Measurements from ENCODE around the gene PIP5K1C. TPM values are rescaled to one million over a fixed set of nuclear protein-coding genes. Genes with fewer than 3 reads are reported as not detected.

The PIP5K1C gene
- polyA plus RNA-seq, 2 of the 4 experiments (the other 2 are of a cell fraction): 2.6 to 9.3 TPM

DNA sequence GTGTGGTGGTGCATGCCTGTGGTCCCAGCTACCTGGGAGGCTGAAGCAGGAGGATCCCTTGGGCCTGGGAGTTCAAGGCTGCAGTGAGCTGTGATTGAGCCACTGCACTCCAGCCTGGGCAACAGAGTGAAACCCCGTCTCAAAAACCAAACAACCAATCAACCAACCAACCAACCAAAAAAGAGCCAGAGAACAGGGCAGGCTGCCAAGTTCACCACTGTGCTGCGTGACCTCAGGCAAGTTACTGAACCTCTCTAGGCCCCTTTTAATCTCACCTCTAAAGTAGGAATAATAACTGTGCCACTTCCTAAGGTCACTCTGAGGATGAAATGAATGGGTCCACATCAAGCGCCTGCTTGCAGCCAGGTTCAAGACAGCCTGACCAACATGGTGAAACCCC is 24.9 kb upstream of the PIP5K1C start:
- CTCF ChIA-PET: interaction anchor here (0.6 to 0.7 kb wide), 4 partner anchors 13 to 301 kb away, joined by 3 read pairs; no protein-coding TSS in a partner anchor
- no peak overlapping the region for H3K27ac ChIP-seq
- POLR2A ChIA-PET: no interaction called here
- H3K4me3 ChIP-seq: no peak overlapping the region
- ATAC-seq (no peak), FAIRE-seq (no peak), DNase-seq (ENCODE audit: low read depth in 1 of 2, low spot score in 1 of 2) (no peak)
- H3K4me2 ChIP-seq: no peak overlapping the region
- peaks cover 36% of the 10 kb centered on the region for H3K4me1 ChIP-seq
- 63% methylated on average over 3 of the region's 3 CpGs for WGBS (ENCODE audit: missing lambda C conversion rate)
- H3K9me3 ChIP-seq: no peaks in the 10 kb centered on the region
- TF ChIP-seq BCL3 (IDR thresholded peaks at IDR 0.05): no peak
- TF ChIP-seq RAD21 (conservative IDR thresholded peaks at IDR 0.05 in 1 of 2, IDR thresholded peaks at IDR 0.05 in 1 of 2): no peak
- no peak for TF ChIP-seq CHD4 (IDR thresholded peaks at IDR 0.05; ENCODE audit: borderline replicate concordance)
- TF ChIP-seq HES2 (IDR thresholded peaks at IDR 0.05): no peak
- TF ChIP-seq HEYL (CRISPR knock-in tag; IDR thresholded peaks at IDR 0.05): no peak

DNA sequence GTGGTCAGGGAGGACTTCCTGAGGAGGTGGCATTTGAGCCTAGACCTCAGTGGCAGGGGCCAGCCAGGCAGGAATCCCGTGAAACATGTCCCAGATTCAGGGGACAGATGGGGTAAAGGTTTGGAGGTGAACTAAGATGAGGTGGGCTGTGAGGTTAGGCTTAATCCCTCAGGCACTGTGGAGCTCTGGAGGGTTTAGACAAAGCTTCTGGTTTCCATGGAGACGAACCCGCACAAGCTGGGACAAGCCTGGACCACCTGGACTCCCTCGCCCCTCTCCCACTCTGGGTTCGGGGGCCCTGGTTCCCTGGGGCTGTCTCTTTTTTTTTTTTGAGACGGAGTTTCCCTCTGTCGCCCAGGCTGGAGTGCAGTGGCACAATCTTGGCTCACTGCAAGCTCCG is 23.6 kb upstream of the PIP5K1C start:
- Histone ChIP-seq H3K27ac (no peak overlapping the region; a peak in 1 of 6 replicates), H3K4me2 (no peak overlapping the region)
- CTCF ChIA-PET: interaction anchor here (1.2 kb wide), 1 partner anchor 21 kb away, joined by 4 read pairs; no protein-coding TSS in a partner anchor

GRCh38 chr19:3723110-3723488 is 22.8 kb upstream of the PIP5K1C start:
- DNase-seq (ENCODE audit: low read depth in 1 of 2, low spot score in 1 of 2): no peak
- Histone ChIP-seq H3K9me3 (no peaks in the 10 kb centered on the region), H3K27ac (no peak overlapping the region), H3K4me1 (peaks cover 40% of the 10 kb centered on the region), H3K4me2 (no peak overlapping the region), H3K4me3 (no peak overlapping the region)
- 89% methylated on average over 5 of the region's 5 CpGs for WGBS (ENCODE audit: missing lambda C conversion rate)
- FAIRE-seq: no peak
- ChIA-PET CTCF (no interaction called here), POLR2A (no interaction called here)
- ATAC-seq: no peak
- no peak for TF ChIP-seq KDM5A (IDR thresholded peaks at IDR 0.05)
- no peak for TF ChIP-seq POLR2A (IDR thresholded peaks at IDR 0.05; ENCODE audit: low read length)
- TF ChIP-seq, protein P1, sequence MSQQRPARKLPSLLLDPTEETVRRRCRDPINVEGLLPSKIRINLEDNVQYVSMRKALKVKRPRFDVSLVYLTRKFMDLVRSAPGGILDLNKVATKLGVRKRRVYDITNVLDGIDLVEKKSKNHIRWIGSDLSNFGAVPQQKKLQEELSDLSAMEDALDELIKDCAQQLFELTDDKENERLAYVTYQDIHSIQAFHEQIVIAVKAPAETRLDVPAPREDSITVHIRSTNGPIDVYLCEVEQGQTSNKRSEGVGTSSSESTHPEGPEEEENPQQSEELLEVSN (IDR thresholded peaks at IDR 0.05; ENCODE audit: borderline replicate concordance, low read depth): no peak
- TF ChIP-seq HES2 (IDR thresholded peaks at IDR 0.05): no peak
- no peak for TF ChIP-seq CHD2 (IDR thresholded peaks at IDR 0.05; ENCODE audit: low read length, partially characterized antibody)
- TF ChIP-seq GATA3 (IDR thresholded peaks at IDR 0.05; ENCODE audit: borderline replicate concordance): no peak
- no peak for TF ChIP-seq MYC (IDR thresholded peaks at IDR 0.05; ENCODE audit: borderline replicate concordance, low read length)
- no peak for TF ChIP-seq RNF2 (IDR thresholded peaks at IDR 0.05; ENCODE audit: borderline replicate concordance, low read depth)
- no peak for TF ChIP-seq FOXS1 (CRISPR knock-in tag; IDR thresholded peaks at IDR 0.05)
- TF ChIP-seq MAFK (IDR thresholded peaks at IDR 0.05; ENCODE audit: partially characterized antibody): no peak
- TF ChIP-seq HOXB5 (CRISPR knock-in tag; IDR thresholded peaks at IDR 0.05): no peak

More for the DNA sequence above, 23.6 kb upstream of the PIP5K1C start:
- DNase-seq (ENCODE audit: low read depth in 1 of 2, low spot score in 1 of 2) (no peak), ATAC-seq (no peak), FAIRE-seq (no peak)
- POLR2A ChIA-PET: no interaction called here
- TF ChIP-seq, protein P2, sequence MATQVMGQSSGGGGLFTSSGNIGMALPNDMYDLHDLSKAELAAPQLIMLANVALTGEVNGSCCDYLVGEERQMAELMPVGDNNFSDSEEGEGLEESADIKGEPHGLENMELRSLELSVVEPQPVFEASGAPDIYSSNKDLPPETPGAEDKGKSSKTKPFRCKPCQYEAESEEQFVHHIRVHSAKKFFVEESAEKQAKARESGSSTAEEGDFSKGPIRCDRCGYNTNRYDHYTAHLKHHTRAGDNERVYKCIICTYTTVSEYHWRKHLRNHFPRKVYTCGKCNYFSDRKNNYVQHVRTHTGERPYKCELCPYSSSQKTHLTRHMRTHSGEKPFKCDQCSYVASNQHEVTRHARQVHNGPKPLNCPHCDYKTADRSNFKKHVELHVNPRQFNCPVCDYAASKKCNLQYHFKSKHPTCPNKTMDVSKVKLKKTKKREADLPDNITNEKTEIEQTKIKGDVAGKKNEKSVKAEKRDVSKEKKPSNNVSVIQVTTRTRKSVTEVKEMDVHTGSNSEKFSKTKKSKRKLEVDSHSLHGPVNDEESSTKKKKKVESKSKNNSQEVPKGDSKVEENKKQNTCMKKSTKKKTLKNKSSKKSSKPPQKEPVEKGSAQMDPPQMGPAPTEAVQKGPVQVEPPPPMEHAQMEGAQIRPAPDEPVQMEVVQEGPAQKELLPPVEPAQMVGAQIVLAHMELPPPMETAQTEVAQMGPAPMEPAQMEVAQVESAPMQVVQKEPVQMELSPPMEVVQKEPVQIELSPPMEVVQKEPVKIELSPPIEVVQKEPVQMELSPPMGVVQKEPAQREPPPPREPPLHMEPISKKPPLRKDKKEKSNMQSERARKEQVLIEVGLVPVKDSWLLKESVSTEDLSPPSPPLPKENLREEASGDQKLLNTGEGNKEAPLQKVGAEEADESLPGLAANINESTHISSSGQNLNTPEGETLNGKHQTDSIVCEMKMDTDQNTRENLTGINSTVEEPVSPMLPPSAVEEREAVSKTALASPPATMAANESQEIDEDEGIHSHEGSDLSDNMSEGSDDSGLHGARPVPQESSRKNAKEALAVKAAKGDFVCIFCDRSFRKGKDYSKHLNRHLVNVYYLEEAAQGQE (IDR thresholded peaks at IDR 0.05): no peak
- TF ChIP-seq, protein P1 (IDR thresholded peaks at IDR 0.05; ENCODE audit: borderline replicate concordance, low read depth): no peak
- no peak for TF ChIP-seq MAFK (IDR thresholded peaks at IDR 0.05; ENCODE audit: partially characterized antibody)
- no peak for TF ChIP-seq HEYL (CRISPR knock-in tag; IDR thresholded peaks at IDR 0.05)
- no peak for TF ChIP-seq KDM1A (IDR thresholded peaks at IDR 0.05; ENCODE audit: low read depth)
- no peak for TF ChIP-seq HDAC2 (IDR thresholded peaks at IDR 0.05)
- no peak for TF ChIP-seq EHF (CRISPR knock-in tag; IDR thresholded peaks at IDR 0.05)
- no peak for TF ChIP-seq EHMT2 (IDR thresholded peaks at IDR 0.05; ENCODE audit: low read depth)
- Histone ChIP-seq H3K4me1 (peaks cover 38% of the 10 kb centered on the region), H3K9me3 (no peaks in the 10 kb centered on the region), H3K4me3 (no peak overlapping the region)
- whole genome bisulfite sequencing (ENCODE audit: missing lambda C conversion rate): 58% methylated on average over 8 of the region's 8 CpGs

Measured in A549 (cell line).